Omental fat pad (tissue), 4 donors: ENCODE measurements around the gene ULK2. TPM values are rescaled to one million over a fixed set of nuclear protein-coding genes. Genes with fewer than 3 reads are reported as not detected.

Source experiments
- ATAC-seq: fragments of 150-250 bp; one replicate; pipeline ENCODE4 v1.9.1; 2016; ENCODE audit warnings: mild to moderate bottlenecking, moderate library complexity; ENCODE audit not compliant: low FRiP score
- DNase-seq: peaks from one replicate; pipeline ENCODE4 v3.0.0-alpha.2; 2019; ENCODE audit warnings: low spot score
- total RNA-seq, 4 donors: library from RNA; depleted of rRNA; stranded (reverse); fragments of >200 nt; gene quantifications; one replicate each; pipeline ENCODE4 v1.1.0, GENCODE V29; 2016
- TF ChIP-seq, protein P1 (sequence below), 3 donors: fragments of 450-650 bp; IDR thresholded peaks; one replicate each; pipeline ENCODE4 v1.5.1; 2016 to 2017; ENCODE audit warnings: antibody characterized with exemption in 3 of 3, mild to moderate bottlenecking in 3 of 3, moderate library complexity in 2 of 3

Gene ULK2
- total RNA-seq, 4 donors from 2014 or later: 18.9 to 35.8 (median 26.5) TPM

DNA sequence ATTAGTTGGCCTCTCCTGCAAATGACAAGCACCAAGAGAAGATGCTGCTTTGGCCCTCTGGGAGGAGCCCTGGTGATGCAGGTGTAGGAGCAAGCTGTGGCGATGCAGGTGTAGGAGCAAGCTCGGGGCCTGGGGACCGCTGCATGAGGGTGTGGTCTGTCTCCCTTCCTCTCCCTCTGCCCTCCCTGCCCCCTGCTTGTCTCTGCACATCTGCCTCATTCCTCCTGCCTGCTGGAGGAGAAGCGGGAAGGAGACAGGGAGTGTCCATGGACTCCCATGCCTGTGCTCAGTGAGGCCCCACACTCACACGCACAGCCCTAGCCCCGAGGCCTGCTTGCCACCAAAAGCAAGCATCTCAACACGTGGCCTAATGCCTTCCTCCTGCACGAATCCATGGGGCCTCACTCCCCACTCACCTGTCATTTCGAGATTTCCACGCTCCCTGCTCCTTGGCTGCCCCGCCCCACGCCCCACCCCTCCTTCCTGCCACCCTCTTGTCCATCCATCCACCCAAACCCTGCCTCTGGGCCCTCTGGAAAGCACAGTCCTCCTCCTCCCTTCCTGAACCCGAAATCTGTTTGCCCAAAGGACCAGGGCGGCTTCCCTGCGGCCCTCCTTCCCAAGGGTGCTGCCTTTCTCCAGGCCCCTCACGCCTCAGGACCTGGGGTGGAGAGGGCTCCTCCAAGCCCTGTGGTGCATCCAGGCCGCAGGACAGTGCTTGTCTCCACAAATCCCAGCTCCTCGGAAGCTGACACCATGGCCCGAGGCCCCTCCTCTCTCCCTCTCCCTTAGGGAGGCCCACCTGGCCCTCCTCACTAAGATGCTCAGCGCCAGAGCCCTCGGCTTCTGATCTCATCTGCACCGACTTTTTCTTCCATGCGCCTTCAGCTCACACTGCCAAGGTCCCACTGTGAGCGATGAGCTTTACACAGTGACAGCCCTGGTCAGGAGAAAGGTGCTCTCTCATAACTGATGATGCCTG lies 107.9 kb downstream of the ULK2 start:
- TF ChIP-seq, protein P1, sequence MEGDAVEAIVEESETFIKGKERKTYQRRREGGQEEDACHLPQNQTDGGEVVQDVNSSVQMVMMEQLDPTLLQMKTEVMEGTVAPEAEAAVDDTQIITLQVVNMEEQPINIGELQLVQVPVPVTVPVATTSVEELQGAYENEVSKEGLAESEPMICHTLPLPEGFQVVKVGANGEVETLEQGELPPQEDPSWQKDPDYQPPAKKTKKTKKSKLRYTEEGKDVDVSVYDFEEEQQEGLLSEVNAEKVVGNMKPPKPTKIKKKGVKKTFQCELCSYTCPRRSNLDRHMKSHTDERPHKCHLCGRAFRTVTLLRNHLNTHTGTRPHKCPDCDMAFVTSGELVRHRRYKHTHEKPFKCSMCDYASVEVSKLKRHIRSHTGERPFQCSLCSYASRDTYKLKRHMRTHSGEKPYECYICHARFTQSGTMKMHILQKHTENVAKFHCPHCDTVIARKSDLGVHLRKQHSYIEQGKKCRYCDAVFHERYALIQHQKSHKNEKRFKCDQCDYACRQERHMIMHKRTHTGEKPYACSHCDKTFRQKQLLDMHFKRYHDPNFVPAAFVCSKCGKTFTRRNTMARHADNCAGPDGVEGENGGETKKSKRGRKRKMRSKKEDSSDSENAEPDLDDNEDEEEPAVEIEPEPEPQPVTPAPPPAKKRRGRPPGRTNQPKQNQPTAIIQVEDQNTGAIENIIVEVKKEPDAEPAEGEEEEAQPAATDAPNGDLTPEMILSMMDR (IDR thresholded peaks at IDR 0.05): no peak
- peak; percentile 19 for DNase-seq
- no peak for ATAC-seq

DNA sequence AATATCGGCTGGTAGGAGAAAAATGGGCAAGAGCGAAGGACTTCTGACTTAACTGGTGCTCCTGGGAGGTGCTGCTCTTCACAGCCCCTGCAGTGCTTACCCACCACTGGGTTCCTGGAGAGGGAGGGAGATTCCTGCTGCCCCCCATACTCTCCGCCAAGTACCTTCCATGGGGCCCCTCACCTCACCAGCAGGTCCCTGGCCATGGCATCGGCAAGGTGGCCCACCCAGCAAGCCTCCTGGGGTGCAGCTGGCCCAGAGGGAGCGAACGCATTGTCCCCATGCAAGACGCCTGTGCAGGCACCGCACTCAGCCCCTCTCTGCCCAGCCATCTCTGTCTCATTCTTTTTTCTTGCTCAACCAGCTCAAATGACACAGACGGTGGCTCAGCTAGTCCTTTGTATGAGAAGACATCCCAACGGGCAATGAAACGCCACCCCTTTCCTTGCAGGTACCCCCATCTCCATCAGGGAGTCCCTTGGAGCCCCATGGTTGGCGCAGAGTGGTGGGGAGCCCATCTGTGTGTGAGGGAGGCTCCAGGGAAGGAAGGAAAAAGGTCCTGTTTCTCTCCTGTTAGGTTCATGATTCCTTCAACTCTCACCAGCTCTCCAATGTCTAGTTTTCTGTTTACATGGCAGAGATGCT lies 110.1 kb downstream of the ULK2 start:
- TF ChIP-seq, protein P1 (IDR thresholded peaks at IDR 0.05): no peak
- ATAC-seq (no peak), DNase-seq (peak; percentile 5)

DNA sequence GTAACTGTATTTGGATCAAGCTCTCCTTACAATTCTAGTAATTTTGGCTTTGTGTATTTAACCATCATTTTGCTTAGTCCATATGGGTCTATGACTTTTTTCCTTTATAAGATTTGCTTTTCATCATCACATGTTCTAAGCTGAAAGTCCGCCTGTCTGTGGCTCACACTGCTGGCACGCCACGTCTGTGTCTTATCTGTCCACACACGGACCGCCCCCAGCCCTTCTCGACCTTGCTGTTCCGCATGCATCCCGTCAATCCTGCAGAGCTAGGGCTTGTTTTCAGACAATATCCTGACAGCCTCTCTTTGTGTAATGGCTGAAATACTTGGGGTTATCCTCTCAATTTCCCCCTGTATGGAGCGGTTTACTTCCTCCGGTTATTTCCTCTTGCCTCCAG lies 111.2 kb downstream of the ULK2 start:
- no peak for DNase-seq
- ATAC-seq: no peak
- TF ChIP-seq, protein P1 (IDR thresholded peaks at IDR 0.05): no peak

DNA sequence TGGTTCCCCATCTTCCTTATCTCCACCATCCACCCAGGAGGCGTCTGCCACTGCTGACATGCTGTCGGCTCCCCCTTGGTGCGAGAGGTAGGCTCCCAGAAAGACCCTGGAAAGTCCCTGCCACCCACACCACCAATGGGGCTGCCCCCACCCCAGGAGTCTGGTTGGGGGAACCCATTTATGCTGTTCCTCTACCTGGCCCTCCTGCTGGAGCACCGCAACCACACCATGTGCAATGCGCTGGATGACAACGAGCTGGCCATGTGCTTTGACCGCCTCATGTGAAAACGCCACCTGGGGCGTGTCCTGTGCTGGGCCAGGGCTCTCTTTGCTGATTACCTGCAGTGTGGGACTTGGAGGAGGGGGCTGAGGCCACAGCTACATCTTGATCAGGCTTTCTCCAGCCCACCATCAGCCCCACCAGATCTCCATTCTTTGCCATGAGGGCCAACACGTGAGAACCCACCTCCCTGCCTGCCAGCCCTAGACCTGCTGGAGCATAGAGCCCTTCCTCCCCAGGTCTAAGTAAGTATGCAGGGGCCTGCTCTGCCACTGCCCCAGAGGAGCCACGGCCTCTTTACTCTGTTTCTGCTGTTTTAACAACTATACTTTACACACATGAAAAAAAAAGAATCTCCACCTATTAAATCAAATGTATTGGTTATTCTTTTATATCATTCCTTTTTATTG lies 111.8 kb downstream of the ULK2 start:
- TF ChIP-seq, protein P1 (IDR thresholded peaks at IDR 0.05): no peak
- DNase-seq: no peak

DNA sequence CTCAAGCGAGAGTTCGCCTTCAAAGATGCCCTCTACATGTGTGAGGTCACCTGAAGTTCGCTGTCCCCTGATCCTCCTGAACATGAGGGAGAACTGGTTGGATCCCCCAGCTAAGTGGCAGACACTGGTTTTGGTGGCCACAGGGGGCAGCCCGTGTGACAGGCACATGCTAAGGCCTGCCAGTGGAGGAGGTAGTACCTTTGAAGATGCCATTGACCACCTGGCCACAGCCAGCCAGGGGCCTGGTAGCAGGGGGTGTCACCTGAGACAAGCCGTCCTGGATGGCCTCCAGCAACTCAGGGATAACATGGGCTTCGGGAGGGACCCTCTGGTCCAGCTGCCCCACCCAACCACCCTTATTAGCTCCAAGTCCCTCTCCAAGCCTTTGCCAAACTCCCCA lies 112.3 kb downstream of the ULK2 start:
- no peak for DNase-seq

More for the DNA sequence above, 111.8 kb downstream of the ULK2 start:
- no peak for ATAC-seq

DNA sequence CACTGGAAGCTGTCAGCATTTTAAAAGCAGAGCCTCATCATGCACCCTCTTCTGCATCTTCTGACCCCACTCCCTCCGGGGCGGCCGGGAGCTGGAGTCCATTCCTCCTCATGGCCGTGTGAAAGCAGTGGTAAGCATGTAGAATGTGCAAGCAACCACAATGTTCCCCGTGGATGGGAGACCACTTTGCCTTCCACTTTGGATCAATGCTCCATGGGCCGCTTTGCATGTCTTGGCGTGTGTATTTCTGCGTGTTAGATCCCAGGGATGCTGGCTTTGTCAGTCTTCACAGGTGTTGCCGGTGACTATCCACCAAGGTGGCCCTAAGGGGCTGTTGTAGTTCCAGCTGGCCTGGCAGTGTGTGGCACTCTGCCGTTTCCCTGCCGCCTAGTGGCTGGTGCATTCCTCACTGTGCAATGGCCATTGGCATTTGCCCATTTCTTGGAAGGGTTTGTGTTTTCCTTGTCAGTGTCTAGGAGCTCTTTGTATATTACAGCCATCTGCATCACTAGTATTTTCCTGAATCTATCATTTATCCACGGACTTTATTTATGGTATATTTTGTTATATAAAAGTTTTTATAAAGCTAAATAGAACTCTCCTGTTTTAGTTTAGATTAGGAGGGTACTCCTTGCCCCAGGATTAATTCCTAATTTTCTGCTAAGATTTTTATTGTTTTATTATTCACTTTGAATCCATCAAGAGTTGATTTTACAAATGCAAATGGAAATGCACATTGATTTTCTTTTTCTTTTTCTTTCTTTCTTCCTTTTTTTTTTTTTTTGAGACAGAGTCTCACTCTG lies 113.9 kb downstream of the ULK2 start:
- TF ChIP-seq, protein P1 (IDR thresholded peaks at IDR 0.05): no peak
- no peak for DNase-seq
- peak; percentile 13 for ATAC-seq

More for the DNA sequence above, 112.3 kb downstream of the ULK2 start:
- TF ChIP-seq, protein P1 (IDR thresholded peaks at IDR 0.05): no peak
- ATAC-seq: no peak
